Nephron progenitor cell (in vitro differentiated cells): ENCODE data around the gene CCDC86.
"Not testable (repeated sequence)": the region's sequence is repeated elsewhere in the genome, so short reads cannot be mapped to it uniquely, and the experiment has no call there.

Source experiments
- DNase-seq: peaks from one replicate; pipeline ENCODE4 v3.0.0; 2021
- H3K27ac Mint-ChIP-seq: 2 replicates; pipeline ENCODE4 v1.8.0; 2021; ENCODE audit warnings: mild to moderate bottlenecking, moderate library complexity, mixed read lengths
- H3K27me3 Mint-ChIP-seq: 2 replicates; pipeline ENCODE4 v1.8.0; 2021; ENCODE audit warnings: mild to moderate bottlenecking, low read depth, mixed read lengths; ENCODE audit not compliant: poor library complexity
- H3K36me3 Mint-ChIP-seq: 2 replicates; pipeline ENCODE4 v1.8.0; 2021; ENCODE audit warnings: low read depth, mixed read lengths
- H3K4me1 Mint-ChIP-seq: 2 replicates; pipeline ENCODE4 v1.8.0; 2021; ENCODE audit warnings: mixed read lengths
- H3K4me3 Mint-ChIP-seq: 2 replicates; pipeline ENCODE4 v1.8.0; 2021; ENCODE audit warnings: mild to moderate bottlenecking, moderate library complexity, mixed read lengths
- H3K9me3 Mint-ChIP-seq: 2 replicates; pipeline ENCODE4 v1.8.0; 2021; ENCODE audit warnings: mild to moderate bottlenecking, moderate library complexity, mixed read lengths
- TF ChIP-seq, protein P1 (sequence below): fragments of 200-600 bp; sonication (generic); IDR thresholded peaks from 2 replicates; pipeline ENCODE4 v1.5.0; 2021; ENCODE audit warnings: antibody characterized with exemption

The CCDC86 gene

DNA sequence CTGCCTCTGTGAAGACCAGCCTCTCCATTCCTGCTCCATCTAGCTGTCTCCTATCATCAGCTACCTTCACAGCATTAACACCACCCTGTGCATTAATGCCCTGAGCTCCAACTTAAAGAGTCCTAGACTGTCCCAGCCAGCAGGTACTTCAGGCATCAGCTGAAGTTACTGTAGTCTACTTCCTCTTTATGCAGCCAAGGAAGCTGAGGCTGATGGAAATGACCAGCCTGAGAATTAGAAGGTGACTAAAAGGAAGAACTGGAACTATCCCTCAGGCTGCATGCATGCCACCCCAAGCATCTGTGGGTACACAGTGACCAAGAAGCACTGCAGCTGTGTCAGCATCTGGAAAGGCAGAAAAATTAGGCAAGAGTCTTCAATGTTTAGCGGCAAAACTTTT is 28.6 kb upstream of the CCDC86 start:
- H3K9me3 Mint-ChIP-seq, result peaks cover 42% of the 10 kb centered on the region
- peaks cover 4% of the 10 kb centered on the region for H3K36me3 Mint-ChIP-seq
- H3K27ac Mint-ChIP-seq, result no peak overlapping the region
- H3K27me3 Mint-ChIP-seq, result peaks cover 9% of the 10 kb centered on the region
- TF ChIP-seq, protein P1, sequence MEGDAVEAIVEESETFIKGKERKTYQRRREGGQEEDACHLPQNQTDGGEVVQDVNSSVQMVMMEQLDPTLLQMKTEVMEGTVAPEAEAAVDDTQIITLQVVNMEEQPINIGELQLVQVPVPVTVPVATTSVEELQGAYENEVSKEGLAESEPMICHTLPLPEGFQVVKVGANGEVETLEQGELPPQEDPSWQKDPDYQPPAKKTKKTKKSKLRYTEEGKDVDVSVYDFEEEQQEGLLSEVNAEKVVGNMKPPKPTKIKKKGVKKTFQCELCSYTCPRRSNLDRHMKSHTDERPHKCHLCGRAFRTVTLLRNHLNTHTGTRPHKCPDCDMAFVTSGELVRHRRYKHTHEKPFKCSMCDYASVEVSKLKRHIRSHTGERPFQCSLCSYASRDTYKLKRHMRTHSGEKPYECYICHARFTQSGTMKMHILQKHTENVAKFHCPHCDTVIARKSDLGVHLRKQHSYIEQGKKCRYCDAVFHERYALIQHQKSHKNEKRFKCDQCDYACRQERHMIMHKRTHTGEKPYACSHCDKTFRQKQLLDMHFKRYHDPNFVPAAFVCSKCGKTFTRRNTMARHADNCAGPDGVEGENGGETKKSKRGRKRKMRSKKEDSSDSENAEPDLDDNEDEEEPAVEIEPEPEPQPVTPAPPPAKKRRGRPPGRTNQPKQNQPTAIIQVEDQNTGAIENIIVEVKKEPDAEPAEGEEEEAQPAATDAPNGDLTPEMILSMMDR, result no peak
- no peak for DNase-seq
- H3K4me3 Mint-ChIP-seq, result no peak overlapping the region
- no peaks in the 10 kb centered on the region for H3K4me1 Mint-ChIP-seq

DNA sequence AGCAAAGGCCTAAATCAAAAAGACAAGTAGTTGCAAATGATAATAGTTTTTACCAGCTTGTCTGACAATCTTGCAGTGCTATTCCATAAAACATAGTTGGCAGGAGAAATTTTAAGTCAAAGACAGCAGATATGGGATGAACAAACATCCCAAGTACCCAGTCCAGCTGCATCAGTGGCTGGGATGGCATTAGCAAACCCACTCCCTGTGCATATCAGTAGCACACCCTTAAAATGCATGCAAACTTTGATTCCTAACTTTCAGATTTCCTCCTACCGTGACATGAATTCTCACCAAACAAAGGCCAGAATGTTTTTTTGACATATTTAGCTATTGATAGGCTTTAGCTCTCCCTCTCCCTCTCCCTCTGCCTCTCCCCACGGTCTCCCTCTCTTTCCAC is 27.8 kb upstream of the CCDC86 start:
- Mint-ChIP-seq H3K27ac (no peak overlapping the region), H3K4me1 (no peaks in the 10 kb centered on the region), H3K9me3 (peaks cover 42% of the 10 kb centered on the region), H3K27me3 (peaks cover 9% of the 10 kb centered on the region), H3K36me3 (peaks cover 4% of the 10 kb centered on the region), H3K4me3 (no peak overlapping the region)
- TF ChIP-seq, protein P1, result no peak
- DNase-seq, result no peak

DNA sequence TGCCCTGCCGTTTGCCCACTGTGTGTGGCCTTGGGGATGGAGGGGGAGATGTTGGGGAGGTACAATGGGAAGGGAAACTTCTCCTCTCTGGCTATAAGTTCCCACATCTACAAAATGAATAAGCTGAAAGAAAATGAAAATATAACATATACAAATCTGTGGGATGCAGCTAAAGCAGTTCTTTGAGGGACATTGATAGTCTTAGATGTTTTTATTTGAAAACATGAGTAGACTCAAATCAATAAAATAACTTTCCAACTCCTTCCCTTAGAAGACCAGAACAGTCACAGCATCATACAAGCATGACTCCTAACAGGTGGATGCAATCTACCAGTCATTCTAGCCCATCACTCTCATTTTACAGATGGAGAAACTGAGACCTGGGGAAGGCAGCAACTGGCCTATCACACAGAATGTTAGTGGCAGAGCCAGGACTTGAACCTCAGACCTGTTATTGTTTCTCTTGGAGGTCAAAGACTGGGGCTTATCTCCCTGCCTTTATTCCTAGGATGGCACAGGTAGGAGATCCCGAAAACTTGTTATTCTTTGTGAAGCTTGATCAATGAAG is 25.2 kb upstream of the CCDC86 start:
- no peak for DNase-seq
- Mint-ChIP-seq H3K27me3 (peaks cover 12% of the 10 kb centered on the region), H3K4me1 (peaks cover 10% of the 10 kb centered on the region), H3K9me3 (peaks cover 42% of the 10 kb centered on the region), H3K36me3 (peaks cover 4% of the 10 kb centered on the region), H3K27ac (no peak overlapping the region), H3K4me3 (no peak overlapping the region)
- TF ChIP-seq, protein P1, result no peak

DNA sequence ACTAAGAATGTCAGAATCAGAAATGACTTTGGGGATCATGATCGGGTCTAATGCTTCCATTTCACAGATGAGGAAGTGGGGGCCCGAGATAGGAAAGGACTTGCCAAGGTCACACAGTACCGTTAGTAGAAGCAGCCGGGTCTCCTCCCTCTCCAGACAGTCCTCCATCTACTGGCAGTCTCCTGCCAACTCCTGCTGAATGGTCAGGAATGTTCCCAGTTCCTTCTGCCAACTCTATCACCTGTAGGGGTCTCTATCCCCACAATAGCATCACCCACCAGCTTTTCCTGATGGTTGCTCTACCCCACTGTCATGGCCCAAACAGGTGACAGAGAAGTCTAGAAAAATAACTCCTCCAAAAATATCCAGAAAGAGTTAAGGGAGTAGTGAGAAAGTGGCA is 23.9 kb upstream of the CCDC86 start:
- Mint-ChIP-seq H3K27me3 (peaks cover 9% of the 10 kb centered on the region), H3K4me3 (no peak overlapping the region), H3K4me1 (peaks cover 10% of the 10 kb centered on the region), H3K27ac (no peak overlapping the region), H3K9me3 (peaks cover 36% of the 10 kb centered on the region), H3K36me3 (peaks cover 4% of the 10 kb centered on the region)
- no peak for DNase-seq
- TF ChIP-seq, protein P1, result no peak

DNA sequence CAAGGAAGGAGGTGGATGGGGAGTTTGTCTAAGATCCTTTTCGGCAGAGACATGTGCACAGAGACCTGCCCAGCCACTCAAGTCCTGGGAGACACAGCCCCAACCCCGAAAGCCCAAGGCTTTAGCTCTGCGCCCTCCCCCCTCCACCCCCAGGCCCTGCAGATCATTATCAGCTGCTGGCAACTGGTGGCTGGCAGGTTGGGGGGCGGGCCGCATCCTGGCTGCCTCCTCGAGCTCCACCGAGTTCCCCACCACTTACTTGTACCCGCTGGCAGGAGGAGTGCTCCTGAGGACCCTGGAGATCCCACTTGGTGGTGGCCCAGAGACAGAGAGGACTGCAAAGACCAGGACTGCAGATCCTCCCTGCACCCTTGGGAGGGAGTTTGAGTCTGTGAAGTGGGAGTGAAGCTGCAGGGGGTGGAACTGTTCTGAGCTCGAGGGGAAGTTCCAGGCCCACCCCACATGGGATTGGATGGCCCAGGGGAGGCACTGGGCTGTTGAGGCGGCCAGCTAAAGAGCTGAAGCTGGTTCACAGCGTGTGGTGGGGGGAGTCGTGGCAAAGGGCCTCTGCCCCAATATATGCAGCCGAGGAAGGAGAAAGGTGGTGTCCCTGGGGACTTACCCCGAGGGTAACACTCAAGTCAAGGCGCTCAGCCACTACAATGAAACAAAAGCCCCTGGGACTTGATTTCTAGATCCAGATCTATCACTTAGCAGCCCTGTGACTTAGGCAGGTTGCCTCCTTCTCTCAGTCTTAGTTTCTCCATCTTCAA is 19.9 kb upstream of the CCDC86 start:
- Mint-ChIP-seq H3K4me3 (no peak overlapping the region), H3K36me3 (no peaks in the 10 kb centered on the region), H3K9me3 (peaks cover 10% of the 10 kb centered on the region), H3K4me1 (peaks cover 12% of the 10 kb centered on the region), H3K27ac (no peak overlapping the region), H3K27me3 (peaks cover 6% of the 10 kb centered on the region)
- TF ChIP-seq, protein P1, result no peak
- DNase-seq, result no peak

DNA sequence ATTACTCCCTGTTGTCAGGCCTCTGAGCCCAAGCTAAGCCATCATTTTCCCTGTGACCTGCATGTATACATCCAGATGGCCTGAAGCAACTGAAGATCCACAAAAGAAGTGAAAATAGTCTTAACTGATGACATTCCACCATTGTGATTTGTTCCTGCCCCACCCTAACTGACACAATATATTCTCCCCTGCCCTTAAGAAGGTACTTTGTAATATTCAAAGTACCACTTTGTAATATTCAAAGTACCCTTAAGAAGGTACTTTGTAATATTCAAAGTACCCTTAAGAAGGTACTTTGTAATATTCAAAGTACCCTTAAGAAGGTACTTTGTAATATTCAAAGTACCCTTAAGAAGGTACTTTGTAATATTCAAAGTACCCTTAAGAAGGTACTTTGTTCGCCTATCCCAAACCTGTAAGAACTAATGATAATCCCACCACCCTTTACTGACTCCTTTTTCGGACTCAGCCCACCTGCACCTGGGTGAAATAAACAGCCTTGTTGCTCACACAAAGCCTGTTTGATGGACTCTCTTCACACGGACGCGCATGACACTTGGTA is 18.1 kb upstream of the CCDC86 start:
- DNase-seq, H3K36me3 Mint-ChIP-seq, H3K9me3 Mint-ChIP-seq, H3K4me3 Mint-ChIP-seq: not testable (repeated sequence)
- H3K27me3 Mint-ChIP-seq, result peaks cover 11% of the 10 kb centered on the region
- peaks cover 21% of the 10 kb centered on the region for H3K4me1 Mint-ChIP-seq
- H3K27ac Mint-ChIP-seq, result peak overlapping the region; percentile 10
